Neural progenitor cell (in vitro differentiated cells): ENCODE measurements around the gene GPR132. TPM values are rescaled to one million over a fixed set of nuclear protein-coding genes. Genes with fewer than 3 reads are reported as not detected.

ENCODE experiments used
- DNase-seq: peaks from one replicate; pipeline ENCODE4 v3.0.0-alpha.2; 2016; ENCODE audit warnings: low spot score
- H2AFZ ChIP-seq: fragments of 200-600 bp; sonication (generic); replicated peaks from 2 replicates; pipeline ENCODE4 v1.6.1; 2016; ENCODE audit warnings: antibody characterized with exemption
- H3F3A ChIP-seq: fragments of 200-600 bp; sonication (generic); 2 replicates; pipeline ENCODE4 v1.6.1; 2016; ENCODE audit warnings: antibody characterized with exemption, low read depth
- H3K27ac ChIP-seq: fragments of 200-600 bp; sonication (generic); 2 replicates; pipeline ENCODE4 v1.5.1; 2016; ENCODE audit warnings: mild to moderate bottlenecking
- H3K27me3 ChIP-seq: fragments of 200-600 bp; sonication (generic); 2 replicates; pipeline ENCODE4 v1.6.1; 2016; ENCODE audit warnings: mild to moderate bottlenecking, moderate library complexity
- H3K36me3 ChIP-seq: fragments of 200-600 bp; sonication (generic); 2 replicates; pipeline ENCODE4 v1.5.1; 2016
- H3K4me1 ChIP-seq: fragments of 200-600 bp; sonication (generic); 2 replicates; pipeline ENCODE4 v1.6.1; 2016; ENCODE audit warnings: mixed run types
- H3K4me2 ChIP-seq: fragments of 200-600 bp; sonication (generic); 2 replicates; pipeline ENCODE4 v1.6.1; 2016
- H3K4me3 ChIP-seq: fragments of 200-600 bp; sonication (generic); 2 replicates; pipeline ENCODE4 v1.5.1; 2016
- H3K79me2 ChIP-seq: fragments of 200-600 bp; sonication (generic); 2 replicates; pipeline ENCODE4 v1.6.1; 2016; ENCODE audit warnings: low read depth
- H3K9ac ChIP-seq: fragments of 200-600 bp; sonication (generic); 2 replicates; pipeline ENCODE4 v1.6.1; 2016
- H3K9me3 ChIP-seq: fragments of 200-600 bp; sonication (generic); 2 replicates; pipeline ENCODE4 v1.5.1; 2016; ENCODE audit warnings: low read depth
- H4K20me1 ChIP-seq: fragments of 200-600 bp; sonication (generic); 2 replicates; pipeline ENCODE4 v1.6.1; 2016; ENCODE audit warnings: low read depth
- H3K27ac Mint-ChIP-seq: 3 replicates; pipeline ENCODE4 v1.8.0; 2021; ENCODE audit warnings: mixed read lengths
- H3K27me3 Mint-ChIP-seq: 2 replicates; pipeline ENCODE4 v1.8.0; 2022; ENCODE audit warnings: low read depth, mild to moderate bottlenecking, inconsistent platforms, moderate library complexity, mixed read lengths; ENCODE audit not compliant: insufficient read depth
- H3K36me3 Mint-ChIP-seq: 3 replicates; pipeline ENCODE4 v1.8.0; 2021; ENCODE audit warnings: mixed read lengths
- H3K4me1 Mint-ChIP-seq: 3 replicates; pipeline ENCODE4 v1.8.0; 2021; ENCODE audit warnings: mixed read lengths
- H3K4me3 Mint-ChIP-seq: 3 replicates; pipeline ENCODE4 v1.8.0; 2021; ENCODE audit warnings: mild to moderate bottlenecking, moderate library complexity, mixed read lengths
- H3K9me3 Mint-ChIP-seq: 3 replicates; pipeline ENCODE4 v1.8.0; 2020; ENCODE audit warnings: mixed read lengths
- EZH2 ChIP-seq: fragments of 200-600 bp; sonication (generic); IDR thresholded peaks from 2 replicates; pipeline ENCODE4 v1.6.1; 2017; ENCODE audit warnings: antibody characterized with exemption, mild to moderate bottlenecking, moderate library complexity
- EZH2phosphoT487 ChIP-seq: fragments of 200-600 bp; sonication (generic); IDR thresholded peaks from 2 replicates; pipeline ENCODE4 v1.6.1; 2017; ENCODE audit warnings: antibody characterized with exemption
- total RNA-seq: library from RNA; depleted of rRNA; stranded (reverse); fragments of >200 nt; gene quantifications from 2 replicates; pipeline ENCODE4 v1.2.3, GENCODE V29; 2015; ENCODE audit warnings: low replicate concordance
- TF ChIP-seq, protein P1 (sequence below): fragments of 200-600 bp; sonication (generic); IDR thresholded peaks from 2 replicates; pipeline ENCODE4 v1.5.1; 2017; ENCODE audit warnings: antibody characterized with exemption, mild to moderate bottlenecking

GPR132 gene
- total RNA-seq, 1 donor from 2014 or later = 0.51 TPM

DNA sequence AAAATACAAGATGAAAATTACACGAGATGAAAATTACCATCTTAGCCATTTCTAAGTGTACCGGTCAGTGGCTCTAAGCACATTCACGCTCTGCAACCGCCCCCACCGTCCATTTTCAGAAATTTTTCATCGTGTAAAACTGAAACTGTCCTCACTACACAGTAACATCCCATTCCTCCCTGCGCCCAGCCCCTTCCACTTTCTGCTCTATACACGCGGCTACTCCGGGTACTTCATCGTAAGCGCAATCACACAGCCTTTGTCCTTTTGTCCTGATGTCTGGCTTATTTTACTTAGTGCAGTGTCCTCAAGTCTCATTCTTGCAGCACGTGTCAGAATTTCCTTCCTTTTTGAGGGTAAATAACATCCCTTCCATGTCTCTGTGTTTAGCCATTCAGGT is 3.6 kb upstream of the GPR132 start:
- H3K27me3 Mint-ChIP-seq = peaks cover 2% of the 10 kb centered on the region
- Histone ChIP-seq H3K4me1 (peaks cover 13% of the 10 kb centered on the region), H3K79me2 (no peaks in the 10 kb centered on the region), H3K27me3 (no peaks in the 10 kb centered on the region), H3K9ac (no peak overlapping the region), H3K9me3 (no peaks in the 10 kb centered on the region), H3K27ac (no peak overlapping the region), H3K4me2 (no peak overlapping the region), H3F3A (no peaks in the 10 kb centered on the region), H4K20me1 (no peaks in the 10 kb centered on the region), H2AFZ (no peak overlapping the region), H3K36me3 (no peaks in the 10 kb centered on the region), H3K4me3 (no peak overlapping the region)
- H3K4me1 Mint-ChIP-seq = peaks cover 14% of the 10 kb centered on the region
- no peaks in the 10 kb centered on the region for H3K9me3 Mint-ChIP-seq
- H3K36me3 Mint-ChIP-seq = no peaks in the 10 kb centered on the region
- no peak for DNase-seq
- TF ChIP-seq EZH2 (no peak), EZH2phosphoT487 (no peak)
- TF ChIP-seq, protein P1, sequence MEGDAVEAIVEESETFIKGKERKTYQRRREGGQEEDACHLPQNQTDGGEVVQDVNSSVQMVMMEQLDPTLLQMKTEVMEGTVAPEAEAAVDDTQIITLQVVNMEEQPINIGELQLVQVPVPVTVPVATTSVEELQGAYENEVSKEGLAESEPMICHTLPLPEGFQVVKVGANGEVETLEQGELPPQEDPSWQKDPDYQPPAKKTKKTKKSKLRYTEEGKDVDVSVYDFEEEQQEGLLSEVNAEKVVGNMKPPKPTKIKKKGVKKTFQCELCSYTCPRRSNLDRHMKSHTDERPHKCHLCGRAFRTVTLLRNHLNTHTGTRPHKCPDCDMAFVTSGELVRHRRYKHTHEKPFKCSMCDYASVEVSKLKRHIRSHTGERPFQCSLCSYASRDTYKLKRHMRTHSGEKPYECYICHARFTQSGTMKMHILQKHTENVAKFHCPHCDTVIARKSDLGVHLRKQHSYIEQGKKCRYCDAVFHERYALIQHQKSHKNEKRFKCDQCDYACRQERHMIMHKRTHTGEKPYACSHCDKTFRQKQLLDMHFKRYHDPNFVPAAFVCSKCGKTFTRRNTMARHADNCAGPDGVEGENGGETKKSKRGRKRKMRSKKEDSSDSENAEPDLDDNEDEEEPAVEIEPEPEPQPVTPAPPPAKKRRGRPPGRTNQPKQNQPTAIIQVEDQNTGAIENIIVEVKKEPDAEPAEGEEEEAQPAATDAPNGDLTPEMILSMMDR = no peak
- H3K4me3 Mint-ChIP-seq = no peak overlapping the region
- peak overlapping the region; percentile 13 for H3K27ac Mint-ChIP-seq

DNA sequence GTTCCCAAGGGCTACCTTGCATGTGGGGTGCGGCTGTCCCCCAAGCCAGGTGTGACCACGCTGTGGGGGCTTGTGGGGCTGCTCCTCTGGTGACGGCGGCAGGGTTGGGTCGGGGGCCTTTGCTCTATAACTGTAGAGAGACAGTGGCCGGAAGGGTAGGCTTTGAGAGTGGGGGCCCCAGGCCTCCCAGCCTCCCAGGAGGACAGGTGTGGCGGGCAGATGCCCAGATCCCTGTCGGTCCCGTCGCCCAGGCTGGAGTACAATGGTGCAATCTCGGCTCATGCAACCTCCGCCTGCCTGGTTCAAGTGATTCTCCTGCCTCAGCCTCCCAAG is 2.7 kb upstream of the GPR132 start:
- Histone ChIP-seq H3K4me1 (peaks cover 13% of the 10 kb centered on the region), H2AFZ (no peak overlapping the region), H3K79me2 (no peaks in the 10 kb centered on the region), H3K36me3 (no peaks in the 10 kb centered on the region), H3K9ac (no peak overlapping the region), H3K4me3 (no peak overlapping the region), H4K20me1 (no peaks in the 10 kb centered on the region), H3K27me3 (no peaks in the 10 kb centered on the region), H3F3A (no peaks in the 10 kb centered on the region), H3K27ac (no peak overlapping the region), H3K4me2 (no peak overlapping the region), H3K9me3 (no peaks in the 10 kb centered on the region)
- no peak overlapping the region for H3K27ac Mint-ChIP-seq
- peaks cover 14% of the 10 kb centered on the region for H3K4me1 Mint-ChIP-seq
- H3K36me3 Mint-ChIP-seq = no peaks in the 10 kb centered on the region
- TF ChIP-seq EZH2phosphoT487 = no peak
- TF ChIP-seq, protein P1 = no peak
- TF ChIP-seq EZH2 = no peak
- DNase-seq = no peak
- H3K4me3 Mint-ChIP-seq = no peak overlapping the region
- peaks cover 2% of the 10 kb centered on the region for H3K27me3 Mint-ChIP-seq
- no peaks in the 10 kb centered on the region for H3K9me3 Mint-ChIP-seq

DNA sequence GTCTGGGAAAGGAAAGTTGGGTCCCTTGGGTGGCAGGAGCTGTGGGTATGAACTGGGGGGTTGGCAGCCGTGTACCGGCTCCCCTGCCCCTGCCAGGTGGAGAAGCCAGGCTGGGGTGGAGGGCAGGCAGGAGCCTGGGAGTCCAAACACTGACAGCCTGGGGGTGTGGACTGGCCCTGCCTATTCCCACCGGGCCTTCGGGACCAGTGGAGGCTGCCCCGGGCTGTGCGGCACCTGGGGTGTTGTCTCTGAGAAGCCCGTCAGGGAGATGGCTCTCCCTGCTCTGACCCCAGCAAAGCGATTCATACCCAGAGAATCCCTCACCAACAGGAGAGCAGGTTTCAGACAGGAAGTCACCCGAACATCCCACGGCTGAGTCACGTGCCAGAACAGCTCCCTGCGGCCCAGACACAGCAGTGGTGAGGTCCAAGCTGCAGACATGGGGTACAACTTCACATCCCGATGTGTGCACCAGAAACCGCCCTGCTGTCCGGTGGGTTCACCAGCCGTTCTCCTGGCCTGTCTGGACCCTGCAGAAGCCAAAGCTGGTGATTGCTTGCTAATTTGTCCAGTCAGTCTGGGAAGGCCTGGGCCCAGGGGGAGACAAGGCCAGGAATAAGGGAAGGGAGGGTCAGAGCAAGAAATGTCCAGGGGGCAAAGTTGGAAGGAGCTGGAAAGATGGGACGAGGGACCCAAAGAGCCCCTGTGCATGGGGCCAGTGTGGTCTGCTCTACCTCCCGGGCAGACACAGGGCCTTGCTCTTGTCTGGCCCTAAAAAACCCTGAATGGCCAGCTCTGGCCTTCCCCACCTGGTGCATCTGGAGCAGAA is 2.1 kb upstream of the GPR132 start:
- Mint-ChIP-seq H3K9me3 (no peaks in the 10 kb centered on the region), H3K36me3 (no peaks in the 10 kb centered on the region), H3K4me1 (peaks cover 14% of the 10 kb centered on the region), H3K4me3 (no peak overlapping the region), H3K27ac (no peak overlapping the region), H3K27me3 (peaks cover 2% of the 10 kb centered on the region)
- Histone ChIP-seq H3K4me1 (peaks cover 13% of the 10 kb centered on the region), H3K36me3 (no peaks in the 10 kb centered on the region), H3K27me3 (no peaks in the 10 kb centered on the region), H3K9me3 (no peaks in the 10 kb centered on the region), H3K27ac (no peak overlapping the region), H3K4me2 (no peak overlapping the region), H3K9ac (no peak overlapping the region), H3F3A (no peaks in the 10 kb centered on the region), H2AFZ (no peak overlapping the region), H3K4me3 (no peak overlapping the region), H3K79me2 (no peaks in the 10 kb centered on the region), H4K20me1 (no peaks in the 10 kb centered on the region)
- no peak for DNase-seq
- no peak for TF ChIP-seq EZH2phosphoT487
- TF ChIP-seq, protein P1 = no peak
